Fibroblast of lung (primary cell): ENCODE measurements around the gene COX6A1. TPM values are rescaled to one million over a fixed set of nuclear protein-coding genes. Genes with fewer than 3 reads are reported as not detected.

Experiments used
- DNase-seq, 2 donors: peaks; one replicate each; pipeline versions ENCODE4 v3.0.0 to v3.0.0-alpha.2; 2010; ENCODE audit warnings: low read depth in 2 of 2
- H2AFZ ChIP-seq: 2 replicates; pipeline ENCODE4 v1.5.1; 2012; ENCODE audit warnings: low read length, control low read depth, inconsistent platforms
- H3K27ac ChIP-seq: 2 replicates; pipeline ENCODE4 v1.5.1; 2011; ENCODE audit warnings: low read length, control low read depth; ENCODE audit not compliant: insufficient read depth
- H3K27me3 ChIP-seq: 2 replicates; pipeline ENCODE4 v1.5.1; 2011; ENCODE audit warnings: mild to moderate bottlenecking, low read length; ENCODE audit not compliant: control insufficient read depth, insufficient read depth
- H3K36me3 ChIP-seq: 2 replicates; pipeline ENCODE4 v1.5.1; 2011; ENCODE audit warnings: low read length; ENCODE audit not compliant: control insufficient read depth, insufficient read depth
- H3K4me1 ChIP-seq: 2 replicates; pipeline ENCODE4 v1.5.1; 2011; ENCODE audit warnings: low read length; ENCODE audit not compliant: control insufficient read depth, insufficient read depth; ENCODE audit errors: extremely low read depth
- H3K4me2 ChIP-seq: 2 replicates; pipeline ENCODE4 v1.5.1; 2011; ENCODE audit warnings: low read length, control low read depth; ENCODE audit not compliant: insufficient read depth; ENCODE audit errors: extremely low read depth
- H3K4me3 ChIP-seq, 4 experiments: fragments of 200-600 bp in 1 of 4; sonication (generic) in 1 of 4; replicated peaks in 1 of 4; 2 replicates each; pipeline ENCODE4 v1.5.1; 2011 to 2016; ENCODE audit warnings: low read length in 4 of 4, low read depth in 3 of 4, mild to moderate bottlenecking in 3 of 4, control low read depth in 2 of 4, inconsistent platforms in 1 of 4, mixed read lengths in 1 of 4; ENCODE audit not compliant: insufficient read depth in 1 of 4; ENCODE audit errors: control extremely low read depth in 1 of 4
- H3K79me2 ChIP-seq: 2 replicates; pipeline ENCODE4 v1.5.1; 2012; ENCODE audit warnings: mild to moderate bottlenecking, low read length, inconsistent platforms; ENCODE audit not compliant: control insufficient read depth, insufficient read depth
- H3K9ac ChIP-seq: 2 replicates; pipeline ENCODE4 v1.5.1; 2011; ENCODE audit warnings: mild to moderate bottlenecking, low read length, control low read depth; ENCODE audit not compliant: insufficient read depth
- H3K9me3 ChIP-seq: 2 replicates; pipeline ENCODE4 v1.5.1; 2012; ENCODE audit warnings: low read depth, low read length; ENCODE audit not compliant: control insufficient read depth, insufficient read depth
- H4K20me1 ChIP-seq: 2 replicates; pipeline ENCODE4 v1.5.1; 2011; ENCODE audit warnings: low read length; ENCODE audit not compliant: control insufficient read depth, insufficient read depth; ENCODE audit errors: extremely low read depth
- CTCF ChIP-seq, 2 donors: IDR thresholded peaks in 1 of 2; conservative IDR thresholded peaks in 1 of 2; 1 replicate in 1 of 2; 2 replicates in 1 of 2; pipeline ENCODE4 v1.5.1; 2011 to 2012; ENCODE audit warnings: low read length in 2 of 2, control low read depth in 1 of 2, inconsistent platforms in 1 of 2, low read depth in 1 of 2, mild to moderate bottlenecking in 1 of 2
- EZH2 ChIP-seq: IDR thresholded peaks from 2 replicates; pipeline ENCODE4 v1.5.1; 2012; ENCODE audit warnings: low read length, control low read depth, mild to moderate bottlenecking; ENCODE audit errors: missing control alignments
- polyA plus RNA-seq, 2 donors: library from polyadenylated mRNA; depleted of rRNA in 1 of 2; stranded (reverse) in 1 of 2; unstranded in 1 of 2; fragments of >200 nt; gene quantifications; 2 replicates each; pipeline ENCODE4 v1.2.1, GENCODE V29; 2011 to 2012; ENCODE audit warnings: missing spikeins in 1 of 2
- total RNA-seq: library from RNA; depleted of rRNA; stranded (reverse); fragments of >200 nt; gene quantifications from 2 replicates; pipeline ENCODE4 v1.2.1, GENCODE V29; 2014

COX6A1 gene
- total and polyA plus RNA-seq, 2 donors (not counting 1 experiment from before 2014, with no cell fraction given), result 312 to 512 TPM

- H4K20me1 ChIP-seq, result peaks cover 5% of the 10 kb centered on the region
- TF ChIP-seq CTCF (conservative IDR thresholded peaks at IDR 0.05 in 1 of 2, IDR thresholded peaks at IDR 0.05 in 1 of 2; ENCODE audit: low read depth in 1 of 2, low read length in 2 of 2) (no peak), EZH2 (no peak)
- peaks cover 5% of the 10 kb centered on the region for H3K4me1 ChIP-seq
- peak overlapping the region; percentile 84 to 92 (median 88) for H3K4me3 ChIP-seq
- H3K9ac ChIP-seq, result peak overlapping the region; percentile 92
- peak overlapping the region; percentile 76 for H3K27ac ChIP-seq
- H2AFZ ChIP-seq, result peak overlapping the region; percentile 80
- H3K36me3 ChIP-seq, result peaks cover 5% of the 10 kb centered on the region
- peaks cover 55% of the 10 kb centered on the region for H3K79me2 ChIP-seq
- no peaks in the 10 kb centered on the region for H3K27me3 ChIP-seq
- DNase-seq, result peak in 1 of 2 donors; percentile 17
- H3K4me2 ChIP-seq, result peak overlapping the region; percentile 96
- H3K9me3 ChIP-seq, result no peaks in the 10 kb centered on the region
These were observed 31.0 kb downstream of the COX6A1 start for GRCh38 chr12:120468821-120469449.

- no peaks in the 10 kb centered on the region for H3K27me3 ChIP-seq
- peak within 1 kb of the TSS; percentile 95 for H2AFZ ChIP-seq
- peaks cover 53% of the 10 kb centered on the region for H3K79me2 ChIP-seq
- no peaks in the 10 kb centered on the region for H3K9me3 ChIP-seq
- peak within 1 kb of the TSS; percentile 97 for H3K4me2 ChIP-seq
- peaks cover 3% of the 10 kb centered on the region for H3K36me3 ChIP-seq
- TF ChIP-seq CTCF (conservative IDR thresholded peaks at IDR 0.05 in 1 of 2, IDR thresholded peaks at IDR 0.05 in 1 of 2; ENCODE audit: low read depth in 1 of 2, low read length in 2 of 2) (peak; percentile 71 to 81), EZH2 (no peak)
- H3K4me3 ChIP-seq, result peak within 1 kb of the TSS; percentile 84 to 93 (median 88)
- H3K9ac ChIP-seq, result peak within 1 kb of the TSS; percentile 92
- peak within 1 kb of the TSS; percentile 76 for H3K27ac ChIP-seq
- H3K4me1 ChIP-seq, result peaks cover 6% of the 10 kb centered on the region
- peak; percentile 95 to 98 for DNase-seq
- H4K20me1 ChIP-seq, result peaks cover 5% of the 10 kb centered on the region
These were observed 31.7 kb downstream of the COX6A1 start, which contains the start of gene SRSF9 for GRCh38 chr12:120469450-120470149. TSS of gene SRSF9 (minus strand) at chr12:120469748. CDS start at chr12:120469609, 139 bp downstream.

GRCh38 chr12:120470150-120470784 lies 32.4 kb downstream of the COX6A1 start:
- H3K36me3 ChIP-seq, result peaks cover 3% of the 10 kb centered on the region
- TF ChIP-seq EZH2 (no peak), CTCF (conservative IDR thresholded peaks at IDR 0.05 in 1 of 2, IDR thresholded peaks at IDR 0.05 in 1 of 2; ENCODE audit: low read depth in 1 of 2, low read length in 2 of 2) (no peak)
- H4K20me1 ChIP-seq, result peaks cover 5% of the 10 kb centered on the region
- peaks cover 9% of the 10 kb centered on the region for H3K4me1 ChIP-seq
- no peaks in the 10 kb centered on the region for H3K9me3 ChIP-seq
- H3K27me3 ChIP-seq, result no peaks in the 10 kb centered on the region
- H3K4me2 ChIP-seq, result peak overlapping the region; percentile 97
- DNase-seq, result peak in 1 of 2 donors; percentile 33
- H2AFZ ChIP-seq, result peak overlapping the region; percentile 95
- H3K4me3 ChIP-seq, result peak overlapping the region; percentile 70 to 93 (median 86)
- H3K79me2 ChIP-seq, result peaks cover 50% of the 10 kb centered on the region
- H3K9ac ChIP-seq, result peak overlapping the region; percentile 92
- peak overlapping the region; percentile 76 for H3K27ac ChIP-seq
